Cardiac muscle cell (in vitro differentiated cells and primary cell): Measurements from ENCODE around the gene NADK2. TPM values are rescaled to one million over a fixed set of nuclear protein-coding genes. Genes with fewer than 3 reads are reported as not detected.
"Not testable (repeated sequence)": the region's sequence is repeated elsewhere in the genome, so short reads cannot be mapped to it uniquely, and the experiment has no call there.

Experiments used
- DNase-seq, 2 donors: peaks; one replicate each; pipeline versions ENCODE4 v3.0.0 to v3.0.0-alpha.2; 2010 to 2017; ENCODE audit warnings: low read depth in 1 of 2, low spot score in 1 of 2
- H3K27ac ChIP-seq: fragments of 200-600 bp; sonication (generic); 2 replicates; pipeline ENCODE4 v1.5.1; 2016
- H3K27me3 ChIP-seq: fragments of 200-600 bp; sonication (generic); 2 replicates; pipeline ENCODE4 v1.6.0; 2016; ENCODE audit warnings: control low read depth
- H3K36me3 ChIP-seq: fragments of 200-600 bp; sonication (generic); 2 replicates; pipeline ENCODE4 v1.5.1; 2016; ENCODE audit warnings: control low read depth
- H3K4me1 ChIP-seq: fragments of 200-600 bp; sonication (generic); 2 replicates; pipeline ENCODE4 v1.8.1; 2017; ENCODE audit warnings: low read depth, mild to moderate bottlenecking, mixed run types
- H3K4me3 ChIP-seq: fragments of 200-600 bp; sonication (generic); 2 replicates; pipeline ENCODE4 v1.5.1; 2016; ENCODE audit warnings: mild to moderate bottlenecking
- H3K9me3 ChIP-seq: fragments of 200-600 bp; sonication (generic); 2 replicates; pipeline ENCODE4 v1.5.1; 2017; ENCODE audit warnings: low read depth, mild to moderate bottlenecking, control low read depth
- polyA plus RNA-seq: library from polyadenylated mRNA; unstranded; fragments of >200 nt; fragmentation: Nextera tagmentation; extraction: Ambion mirVana; gene quantifications from 2 replicates; pipeline ENCODE4 v1.2.1, GENCODE V29; 2016
- total RNA-seq: library from RNA; depleted of rRNA; stranded (reverse); fragments of >200 nt; gene quantifications from 2 replicates; pipeline ENCODE4 v1.2.3, GENCODE V29; 2016
- TF ChIP-seq, protein P1 (sequence below): IDR thresholded peaks from 2 replicates; pipeline ENCODE4 v1.5.1; 2012; ENCODE audit warnings: low read depth, mild to moderate bottlenecking, low read length

NADK2 gene, protein sequence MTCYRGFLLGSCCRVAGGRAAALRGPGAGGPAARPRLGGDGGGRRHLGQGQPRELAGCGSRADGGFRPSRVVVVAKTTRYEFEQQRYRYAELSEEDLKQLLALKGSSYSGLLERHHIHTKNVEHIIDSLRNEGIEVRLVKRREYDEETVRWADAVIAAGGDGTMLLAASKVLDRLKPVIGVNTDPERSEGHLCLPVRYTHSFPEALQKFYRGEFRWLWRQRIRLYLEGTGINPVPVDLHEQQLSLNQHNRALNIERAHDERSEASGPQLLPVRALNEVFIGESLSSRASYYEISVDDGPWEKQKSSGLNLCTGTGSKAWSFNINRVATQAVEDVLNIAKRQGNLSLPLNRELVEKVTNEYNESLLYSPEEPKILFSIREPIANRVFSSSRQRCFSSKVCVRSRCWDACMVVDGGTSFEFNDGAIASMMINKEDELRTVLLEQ
- 37.8 and 38.2 TPM in 2 replicates for total RNA-seq
- polyA plus RNA-seq = 41.3 and 52.3 TPM in 2 replicates

DNA sequence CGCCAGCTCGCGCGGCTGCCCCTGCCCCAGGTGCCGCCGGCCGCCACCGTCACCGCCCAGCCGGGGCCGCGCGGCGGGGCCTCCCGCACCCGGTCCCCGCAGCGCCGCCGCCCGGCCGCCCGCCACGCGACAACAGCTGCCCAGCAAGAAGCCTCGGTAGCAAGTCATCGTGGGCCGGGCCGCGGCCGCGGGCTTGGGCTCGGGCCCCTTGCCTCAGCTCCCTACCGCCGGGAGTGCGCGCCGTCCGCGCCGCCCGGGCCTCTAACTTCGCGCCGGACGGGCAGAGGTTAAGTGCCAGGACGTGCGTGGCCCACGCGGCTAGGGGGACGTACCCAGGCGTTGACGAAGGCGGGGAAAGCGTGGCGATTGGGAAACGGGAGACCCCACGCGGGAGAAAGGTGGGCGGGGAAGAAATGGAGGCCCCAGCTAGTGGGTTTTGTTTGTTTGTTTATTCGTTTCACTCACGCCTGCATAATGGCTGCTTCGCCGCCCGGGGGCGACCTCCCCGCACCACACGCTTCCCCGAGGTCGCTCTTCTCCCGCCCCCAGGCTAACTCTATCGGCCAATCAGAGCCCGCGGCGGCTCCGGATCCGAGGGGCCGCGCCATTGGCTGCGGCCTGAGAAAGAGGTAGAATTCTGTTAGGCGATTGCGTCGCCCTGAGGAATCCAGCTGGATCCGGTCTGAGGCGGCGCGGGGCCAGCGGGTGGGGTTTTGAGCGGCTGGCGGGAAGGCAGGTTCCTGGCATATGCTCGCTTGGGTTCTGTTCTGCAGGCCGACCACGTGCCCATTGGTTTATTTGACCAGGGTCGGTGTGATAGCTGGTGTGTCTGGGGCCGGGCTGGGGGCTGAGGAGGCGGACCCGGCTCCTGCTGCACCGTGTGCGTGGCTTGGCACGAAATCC, at the start of gene NADK2:
NADK2 (minus strand) TSS at position 295 of the 903 bp plus-strand sequence; CDS start at position 168, 127 bp downstream.
- no peaks in the 10 kb centered on the region for H3K36me3 ChIP-seq
- H3K27me3 ChIP-seq = no peaks in the 10 kb centered on the region
- peak within 1 kb of the TSS; percentile 95 for H3K27ac ChIP-seq
- H3K9me3 ChIP-seq = no peaks in the 10 kb centered on the region
- H3K4me1 ChIP-seq = peaks cover 21% of the 10 kb centered on the region
- TF ChIP-seq, protein P1, sequence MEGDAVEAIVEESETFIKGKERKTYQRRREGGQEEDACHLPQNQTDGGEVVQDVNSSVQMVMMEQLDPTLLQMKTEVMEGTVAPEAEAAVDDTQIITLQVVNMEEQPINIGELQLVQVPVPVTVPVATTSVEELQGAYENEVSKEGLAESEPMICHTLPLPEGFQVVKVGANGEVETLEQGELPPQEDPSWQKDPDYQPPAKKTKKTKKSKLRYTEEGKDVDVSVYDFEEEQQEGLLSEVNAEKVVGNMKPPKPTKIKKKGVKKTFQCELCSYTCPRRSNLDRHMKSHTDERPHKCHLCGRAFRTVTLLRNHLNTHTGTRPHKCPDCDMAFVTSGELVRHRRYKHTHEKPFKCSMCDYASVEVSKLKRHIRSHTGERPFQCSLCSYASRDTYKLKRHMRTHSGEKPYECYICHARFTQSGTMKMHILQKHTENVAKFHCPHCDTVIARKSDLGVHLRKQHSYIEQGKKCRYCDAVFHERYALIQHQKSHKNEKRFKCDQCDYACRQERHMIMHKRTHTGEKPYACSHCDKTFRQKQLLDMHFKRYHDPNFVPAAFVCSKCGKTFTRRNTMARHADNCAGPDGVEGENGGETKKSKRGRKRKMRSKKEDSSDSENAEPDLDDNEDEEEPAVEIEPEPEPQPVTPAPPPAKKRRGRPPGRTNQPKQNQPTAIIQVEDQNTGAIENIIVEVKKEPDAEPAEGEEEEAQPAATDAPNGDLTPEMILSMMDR = peak; percentile 64
- H3K4me3 ChIP-seq = peak within 1 kb of the TSS; percentile 59
- DNase-seq = peak; percentile 97 to 98

DNA sequence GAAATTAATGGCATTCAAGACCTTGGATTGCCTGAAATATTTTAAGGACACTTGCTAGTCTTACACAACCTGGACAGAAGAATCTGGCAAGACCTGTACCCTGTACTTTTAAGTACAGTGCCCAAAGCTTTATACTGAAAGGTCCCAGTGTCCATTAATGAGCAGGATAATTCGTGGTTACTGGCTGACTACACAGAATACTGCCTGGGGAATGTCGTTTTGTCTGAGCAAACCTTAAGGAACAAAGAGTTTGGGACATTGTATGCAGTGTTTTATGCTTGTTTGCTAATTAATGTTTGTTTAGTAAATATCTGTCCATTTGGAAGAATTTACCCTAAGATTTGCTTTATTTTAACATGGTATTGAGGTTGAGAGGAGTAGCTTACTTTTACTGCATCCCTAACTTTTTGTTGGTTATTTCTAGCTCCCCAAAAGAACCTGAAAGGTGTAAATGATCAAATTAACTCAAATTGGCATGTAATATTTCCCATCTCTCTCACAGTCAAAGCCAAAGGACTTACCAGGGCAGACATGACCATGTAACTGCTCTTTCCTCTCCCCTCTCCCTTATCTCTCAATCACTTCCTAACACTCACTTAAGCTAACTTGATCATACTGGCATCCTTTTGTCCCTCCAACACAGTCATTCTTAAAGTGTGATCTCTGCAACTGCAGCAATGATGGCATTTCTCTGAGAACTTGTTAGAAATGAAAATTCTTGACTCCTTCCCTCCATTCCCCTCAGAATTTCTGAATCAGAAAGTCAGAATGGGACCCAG, 44.3 kb upstream of the NADK2 start:
- no peaks in the 10 kb centered on the region for H3K36me3 ChIP-seq
- no peak overlapping the region for H3K4me3 ChIP-seq
- TF ChIP-seq, protein P1 = no peak
- no peak for DNase-seq
- no peaks in the 10 kb centered on the region for H3K9me3 ChIP-seq
- no peaks in the 10 kb centered on the region for H3K4me1 ChIP-seq
- H3K27ac ChIP-seq = no peak overlapping the region
- H3K27me3 ChIP-seq = no peaks in the 10 kb centered on the region

GRCh38 chr5:36283775-36284174, 42.0 kb upstream of the NADK2 start:
- H3K9me3 ChIP-seq, H3K36me3 ChIP-seq, H3K27me3 ChIP-seq, DNase-seq, H3K4me3 ChIP-seq, H3K4me1 ChIP-seq, H3K27ac ChIP-seq: not testable (repeated sequence)

DNA sequence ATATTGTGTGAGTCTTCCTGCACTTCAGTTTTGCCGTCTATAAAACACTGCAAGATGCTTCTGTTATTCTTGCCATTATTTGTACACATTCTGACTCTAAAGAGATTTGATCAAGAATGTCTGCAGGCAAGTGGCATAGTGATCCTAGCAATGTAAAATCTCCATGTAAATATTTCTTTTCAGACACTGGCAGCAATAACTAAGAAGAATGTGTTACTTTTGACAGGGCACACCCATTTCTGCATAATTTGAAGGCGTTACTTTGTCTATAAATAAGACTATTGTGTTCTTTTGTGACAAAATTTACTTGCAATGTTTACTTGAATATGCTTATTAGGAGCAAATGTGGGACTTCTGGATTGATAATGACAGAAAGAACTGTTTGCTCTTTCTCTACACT, 39.9 kb upstream of the NADK2 start:
- TF ChIP-seq, protein P1 = no peak
- H3K9me3 ChIP-seq = no peaks in the 10 kb centered on the region
- no peak overlapping the region for H3K27ac ChIP-seq
- no peak for DNase-seq
- no peaks in the 10 kb centered on the region for H3K36me3 ChIP-seq
- no peaks in the 10 kb centered on the region for H3K4me1 ChIP-seq
- H3K4me3 ChIP-seq = no peak overlapping the region
- no peaks in the 10 kb centered on the region for H3K27me3 ChIP-seq

- H3K27me3 ChIP-seq = no peaks in the 10 kb centered on the region
- peak in 1 of 2 donors; percentile 56 for DNase-seq
- TF ChIP-seq, protein P1 = no peak
- no peak overlapping the region for H3K27ac ChIP-seq
- H3K4me3 ChIP-seq = no peak overlapping the region
- H3K9me3 ChIP-seq = no peaks in the 10 kb centered on the region
- no peaks in the 10 kb centered on the region for H3K36me3 ChIP-seq
- H3K4me1 ChIP-seq = no peaks in the 10 kb centered on the region
Measured at GRCh38 chr5:36279054-36279698, 37.5 kb upstream of the NADK2 start.
